GM12874 (cell line): Measurements from ENCODE around the gene TDG.

Experiments used
- CTCF ChIP-seq: IDR thresholded peaks from 2 replicates; pipeline ENCODE4 v1.5.1; 2011; ENCODE audit warnings: low read depth, mild to moderate bottlenecking, control low read depth, low read length, moderate library complexity; ENCODE audit not compliant: insufficient read depth

The TDG gene

GRCh38 chr12:103962493-103962892, 3.2 kb upstream of the TDG start:
- no peak for TF ChIP-seq CTCF

- TF ChIP-seq CTCF: no peak
These were observed 867 bp upstream of the TDG start for GRCh38 chr12:103964805-103965204.

GRCh38 chr12:103965255-103965589, 450 bp upstream of the TDG start:
- no peak for TF ChIP-seq CTCF

GRCh38 chr12:103966736-103967135, 1.1 kb downstream of the TDG start:
- no peak for TF ChIP-seq CTCF

- TF ChIP-seq CTCF: no peak
These were observed 3.7 kb downstream of the TDG start for GRCh38 chr12:103969391-103969790.

- TF ChIP-seq CTCF: no peak
These were observed 8.2 kb downstream of the TDG start for GRCh38 chr12:103973909-103974308.

GRCh38 chr12:103975368-103975767, 9.7 kb downstream of the TDG start:
- no peak for TF ChIP-seq CTCF
